Measurements from ENCODE around the gene NELFA.

NELFA gene

GRCh38 chr4:1969928-1970723, 38.6 kb downstream of the NELFA start:
- Histone ChIP-seq H2AFZ (ENCODE audit: low read depth, low read length) (no peak overlapping the region), H3K4me3 (ENCODE audit: low read length) (no peak overlapping the region), H3K4me1 (ENCODE audit: insufficient read depth, low read length) (no peaks in the 10 kb centered on the region), H3K27me3 (ENCODE audit: insufficient read depth, low read length) (no peaks in the 10 kb centered on the region), H3K9me3 (ENCODE audit: low read length) (no peaks in the 10 kb centered on the region), H3K36me3 (ENCODE audit: insufficient read depth, low read length) (peaks cover 91% of the 10 kb centered on the region)

- Histone ChIP-seq H3K27me3 (ENCODE audit: insufficient read depth, low read length) (no peaks in the 10 kb centered on the region), H3K4me3 (ENCODE audit: low read length) (no peak overlapping the region), H2AFZ (ENCODE audit: low read depth, low read length) (no peak overlapping the region), H3K9me3 (ENCODE audit: low read length) (peaks cover 5% of the 10 kb centered on the region), H3K36me3 (ENCODE audit: insufficient read depth, low read length) (peaks cover 93% of the 10 kb centered on the region), H3K4me1 (ENCODE audit: insufficient read depth, low read length) (no peaks in the 10 kb centered on the region)
These were observed 40.0 kb downstream of the NELFA start for GRCh38 chr4:1968686-1969295.

- no peaks in the 10 kb centered on the region for H3K4me1 ChIP-seq (ENCODE audit: insufficient read depth, low read length)
- no peaks in the 10 kb centered on the region for H3K27me3 ChIP-seq (ENCODE audit: insufficient read depth, low read length)
- H3K36me3 ChIP-seq (ENCODE audit: insufficient read depth, low read length): peaks cover 94% of the 10 kb centered on the region
- H2AFZ ChIP-seq (ENCODE audit: low read depth, low read length): no peak overlapping the region
- H3K9me3 ChIP-seq (ENCODE audit: low read length): peaks cover 5% of the 10 kb centered on the region
- H3K4me3 ChIP-seq (ENCODE audit: low read length): no peak overlapping the region
These were observed 41.1 kb downstream of the NELFA start for GRCh38 chr4:1967512-1968149.

- H2AFZ ChIP-seq (ENCODE audit: low read depth, low read length): no peak overlapping the region
- no peak overlapping the region for H3K4me3 ChIP-seq (ENCODE audit: low read length)
- peaks cover 93% of the 10 kb centered on the region for H3K36me3 ChIP-seq (ENCODE audit: insufficient read depth, low read length)
- H3K4me1 ChIP-seq (ENCODE audit: insufficient read depth, low read length): no peaks in the 10 kb centered on the region
- H3K9me3 ChIP-seq (ENCODE audit: low read length): peaks cover 5% of the 10 kb centered on the region
- H3K27me3 ChIP-seq (ENCODE audit: insufficient read depth, low read length): no peaks in the 10 kb centered on the region
These were observed 43.8 kb downstream of the NELFA start for GRCh38 chr4:1964971-1965370.

- Histone ChIP-seq H3K4me1 (ENCODE audit: insufficient read depth, low read length) (no peaks in the 10 kb centered on the region), H3K27me3 (ENCODE audit: insufficient read depth, low read length) (no peaks in the 10 kb centered on the region), H3K4me3 (ENCODE audit: low read length) (no peak overlapping the region), H3K36me3 (ENCODE audit: insufficient read depth, low read length) (peaks cover 93% of the 10 kb centered on the region), H2AFZ (ENCODE audit: low read depth, low read length) (no peak overlapping the region), H3K9me3 (ENCODE audit: low read length) (peaks cover 5% of the 10 kb centered on the region)
These were observed 44.3 kb downstream of the NELFA start for GRCh38 chr4:1964443-1964842.

GRCh38 chr4:1962980-1963379, 45.8 kb downstream of the NELFA start:
- Histone ChIP-seq H2AFZ (ENCODE audit: low read depth, low read length) (no peak overlapping the region), H3K36me3 (ENCODE audit: insufficient read depth, low read length) (peaks cover 92% of the 10 kb centered on the region), H3K9me3 (ENCODE audit: low read length) (peaks cover 5% of the 10 kb centered on the region), H3K4me3 (ENCODE audit: low read length) (no peak overlapping the region), H3K27me3 (ENCODE audit: insufficient read depth, low read length) (no peaks in the 10 kb centered on the region), H3K4me1 (ENCODE audit: insufficient read depth, low read length) (no peaks in the 10 kb centered on the region)

GRCh38 chr4:1961563-1961962, 47.2 kb downstream of the NELFA start:
- no peaks in the 10 kb centered on the region for H3K27me3 ChIP-seq (ENCODE audit: insufficient read depth, low read length)
- no peak overlapping the region for H3K4me3 ChIP-seq (ENCODE audit: low read length)
- no peak overlapping the region for H2AFZ ChIP-seq (ENCODE audit: low read depth, low read length)
- H3K36me3 ChIP-seq (ENCODE audit: insufficient read depth, low read length): peaks cover 92% of the 10 kb centered on the region
- H3K4me1 ChIP-seq (ENCODE audit: insufficient read depth, low read length): no peaks in the 10 kb centered on the region
- peaks cover 5% of the 10 kb centered on the region for H3K9me3 ChIP-seq (ENCODE audit: low read length)

- H2AFZ ChIP-seq (ENCODE audit: low read depth, low read length): no peak overlapping the region
- peaks cover 95% of the 10 kb centered on the region for H3K36me3 ChIP-seq (ENCODE audit: insufficient read depth, low read length)
- no peak overlapping the region for H3K4me3 ChIP-seq (ENCODE audit: low read length)
- H3K27me3 ChIP-seq (ENCODE audit: insufficient read depth, low read length): no peaks in the 10 kb centered on the region
- H3K9me3 ChIP-seq (ENCODE audit: low read length): peaks cover 5% of the 10 kb centered on the region
- no peaks in the 10 kb centered on the region for H3K4me1 ChIP-seq (ENCODE audit: insufficient read depth, low read length)
These were observed 47.7 kb downstream of the NELFA start for GRCh38 chr4:1961038-1961437.

- H3K9me3 ChIP-seq (ENCODE audit: low read length): peaks cover 5% of the 10 kb centered on the region
- H3K4me1 ChIP-seq (ENCODE audit: insufficient read depth, low read length): no peaks in the 10 kb centered on the region
- peaks cover 95% of the 10 kb centered on the region for H3K36me3 ChIP-seq (ENCODE audit: insufficient read depth, low read length)
These were observed 48.5 kb downstream of the NELFA start for GRCh38 chr4:1960170-1960825.

GRCh38 chr4:1959104-1959384, 49.7 kb downstream of the NELFA start:
- H3K36me3 ChIP-seq (ENCODE audit: insufficient read depth, low read length): peaks cover 93% of the 10 kb centered on the region
- no peaks in the 10 kb centered on the region for H3K27me3 ChIP-seq (ENCODE audit: insufficient read depth, low read length)
- H3K4me1 ChIP-seq (ENCODE audit: insufficient read depth, low read length): no peaks in the 10 kb centered on the region
- no peak overlapping the region for H2AFZ ChIP-seq (ENCODE audit: low read depth, low read length)
- no peak overlapping the region for H3K4me3 ChIP-seq (ENCODE audit: low read length)
- peaks cover under 1% of the 10 kb centered on the region for H3K9me3 ChIP-seq (ENCODE audit: low read length)

More at GRCh38 chr4:1960170-1960825, 48.5 kb downstream of the NELFA start:
- no peaks in the 10 kb centered on the region for H3K27me3 ChIP-seq (ENCODE audit: insufficient read depth, low read length)
- no peak overlapping the region for H3K4me3 ChIP-seq (ENCODE audit: low read length)
- no peak overlapping the region for H2AFZ ChIP-seq (ENCODE audit: low read depth, low read length)

GRCh38 chr4:1958276-1959103, 50.3 kb downstream of the NELFA start:
- Histone ChIP-seq H3K36me3 (ENCODE audit: insufficient read depth, low read length) (peaks cover 90% of the 10 kb centered on the region), H2AFZ (ENCODE audit: low read depth, low read length) (no peak overlapping the region), H3K4me1 (ENCODE audit: insufficient read depth, low read length) (no peaks in the 10 kb centered on the region), H3K27me3 (ENCODE audit: insufficient read depth, low read length) (no peaks in the 10 kb centered on the region), H3K9me3 (ENCODE audit: low read length) (no peaks in the 10 kb centered on the region), H3K4me3 (ENCODE audit: low read length) (no peak overlapping the region)

GRCh38 chr4:1956631-1957030, 52.1 kb downstream of the NELFA start:
- Histone ChIP-seq H3K36me3 (ENCODE audit: insufficient read depth, low read length) (peaks cover 91% of the 10 kb centered on the region), H2AFZ (ENCODE audit: low read depth, low read length) (no peak overlapping the region), H3K27me3 (ENCODE audit: insufficient read depth, low read length) (no peaks in the 10 kb centered on the region), H3K9me3 (ENCODE audit: low read length) (no peaks in the 10 kb centered on the region), H3K4me3 (ENCODE audit: low read length) (no peak overlapping the region), H3K4me1 (ENCODE audit: insufficient read depth, low read length) (no peaks in the 10 kb centered on the region)

Measured in neuron (in vitro differentiated cells).